ENCODE measurements around the gene DPP4. TPM values are rescaled to one million over a fixed set of nuclear protein-coding genes. Genes with fewer than 3 reads are reported as not detected.
A peak's percentile ranks its signal among the peaks of the same experiment; 100 is the strongest.
"Not testable (repeated sequence)": the region's sequence is repeated elsewhere in the genome, so short reads cannot be mapped to it uniquely, and the experiment has no call there.

Gene DPP4
- total RNA-seq, 4 donors from 2014 or later, result 3.2 to 6.4 (median 5.1) TPM

DNA sequence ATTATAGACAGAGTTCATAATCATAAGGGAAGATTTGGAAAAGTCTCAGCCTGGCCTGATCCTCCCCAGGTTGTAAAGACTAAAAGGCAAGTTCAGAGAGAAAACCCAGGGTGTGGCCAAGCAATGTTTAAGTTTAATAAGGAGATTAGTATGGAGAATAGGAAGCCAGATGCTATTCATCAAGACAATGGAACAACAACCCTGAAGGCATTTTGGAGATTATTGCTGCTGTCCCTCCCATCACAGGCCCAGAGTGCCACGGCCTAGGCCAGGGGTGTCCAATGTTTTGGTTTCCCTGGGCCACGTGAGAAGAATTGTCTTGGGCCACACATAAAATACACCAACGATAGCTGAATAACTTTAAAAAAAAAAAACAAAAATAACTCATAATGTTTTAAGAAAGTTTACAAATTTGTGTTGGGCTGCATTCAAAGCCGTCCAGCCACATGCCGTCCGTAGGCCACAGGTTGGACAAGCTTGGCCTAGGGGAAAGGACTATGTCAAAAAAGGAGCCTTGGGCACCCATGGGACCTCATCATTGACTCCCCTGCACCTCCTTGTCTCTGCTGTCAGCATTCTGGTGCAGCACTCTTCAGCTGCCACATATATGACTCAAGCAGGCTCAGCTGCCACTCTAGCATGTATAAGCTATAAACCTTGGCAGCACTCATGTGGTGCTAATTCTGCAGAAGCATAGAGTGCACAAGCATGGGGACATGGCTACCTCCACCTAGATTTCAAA lies 20.8 kb downstream of the DPP4 start:
- TF ChIP-seq POLR2A (IDR thresholded peaks at IDR 0.05) (no peak), CTCF (IDR thresholded peaks at IDR 0.05) (no peak)
- no peak overlapping the region for H3K4me3 ChIP-seq (ENCODE audit: low read depth, poor library complexity, severe bottlenecking)
- 80 to 85% methylated on average over 6 of the region's 6 CpGs for WGBS, 2 donors
- intact Hi-C loops (cut with DNase I; ENCODE audit: low total_unique reads), result no loop called here
- DNase-seq (ENCODE audit: low spot score in 2 of 2), result peak in 1 of 2 donors; percentile 64

DNA sequence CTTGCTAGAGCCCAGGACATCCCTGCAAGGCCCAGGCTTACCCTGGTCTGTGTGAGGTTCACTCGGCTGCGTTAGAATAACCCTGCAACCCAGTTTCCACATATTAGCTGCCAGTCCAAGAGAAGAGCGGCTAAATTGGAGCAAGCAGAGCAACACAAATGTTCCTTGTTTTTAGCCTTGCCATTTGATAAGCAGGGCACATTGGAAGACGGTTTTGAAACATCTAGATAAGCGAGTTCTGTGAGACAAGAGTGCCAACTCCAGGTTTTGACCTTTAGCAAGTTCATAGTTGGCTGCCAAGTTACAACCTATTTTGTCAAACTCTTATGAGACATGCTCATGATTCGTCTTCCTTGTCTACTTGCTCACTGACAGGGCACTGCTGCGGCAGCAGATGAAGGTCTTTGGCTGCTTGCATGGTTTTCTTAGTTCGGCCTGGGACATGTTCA lies 23.5 kb downstream of the DPP4 start:
- DNase-seq (ENCODE audit: low spot score in 2 of 2), result no peak
- 59 to 63% methylated on average over 8 of the region's 8 CpGs for WGBS, 2 donors
- no peak for TF ChIP-seq CTCF (IDR thresholded peaks at IDR 0.05)
- TF ChIP-seq POLR2A (IDR thresholded peaks at IDR 0.05), result no peak
- intact Hi-C loops (cut with DNase I; ENCODE audit: low total_unique reads), result no loop called here
- no peak overlapping the region for H3K4me3 ChIP-seq (ENCODE audit: low read depth, poor library complexity, severe bottlenecking)

DNA sequence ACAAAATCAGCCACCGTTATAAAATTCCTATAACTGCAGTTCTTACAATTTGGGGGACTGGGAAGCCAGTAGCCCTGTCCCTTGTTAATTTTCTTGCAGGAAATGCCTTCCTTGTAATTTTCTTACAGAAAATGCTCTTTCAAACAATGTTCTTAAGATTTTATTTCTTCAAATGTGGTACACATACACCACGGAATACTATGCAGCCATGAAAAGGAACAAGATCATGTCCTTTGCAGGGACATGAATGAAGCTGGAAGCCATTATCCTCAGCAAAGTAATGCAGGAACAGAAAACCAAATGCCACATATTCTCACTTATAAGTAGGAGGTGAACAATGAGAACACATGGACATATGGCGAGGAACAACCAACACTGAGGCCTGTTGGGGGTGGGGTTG lies 24.9 kb downstream of the DPP4 start:
- WGBS, 2 donors, result 95 to 98% methylated on average over 3 of the region's 3 CpGs
- intact Hi-C loops (cut with DNase I; ENCODE audit: low total_unique reads); H3K4me3 ChIP-seq (ENCODE audit: low read depth, poor library complexity, severe bottlenecking); DNase-seq (ENCODE audit: low spot score in 2 of 2): not testable (repeated sequence)

GRCh38 chr2:162044586-162044985 lies 29.4 kb downstream of the DPP4 start:
- WGBS, 2 donors, result 79 to 86% methylated on average over 4 of the region's 4 CpGs
- H3K4me3 ChIP-seq (ENCODE audit: low read depth, poor library complexity, severe bottlenecking), result no peak overlapping the region
- intact Hi-C loops (cut with DNase I; ENCODE audit: low total_unique reads), result no loop called here
- no peak for TF ChIP-seq CTCF (IDR thresholded peaks at IDR 0.05)
- no peak for TF ChIP-seq POLR2A (IDR thresholded peaks at IDR 0.05)
- DNase-seq (ENCODE audit: low spot score in 2 of 2), result no peak

- no peak for TF ChIP-seq CTCF (IDR thresholded peaks at IDR 0.05)
- TF ChIP-seq POLR2A (IDR thresholded peaks at IDR 0.05), result no peak
- intact Hi-C loops (cut with DNase I; ENCODE audit: low total_unique reads), result no loop called here
- 94 to 96% methylated on average over 8 of the region's 8 CpGs for WGBS, 2 donors
- no peak for DNase-seq (ENCODE audit: low spot score in 2 of 2)
- no peak overlapping the region for H3K4me3 ChIP-seq (ENCODE audit: low read depth, poor library complexity, severe bottlenecking)
Measured at GRCh38 chr2:162043132-162043531, 30.9 kb downstream of the DPP4 start.

GRCh38 chr2:162041485-162041884 lies 32.5 kb downstream of the DPP4 start:
- intact Hi-C loops (cut with DNase I; ENCODE audit: low total_unique reads), result no loop called here
- TF ChIP-seq CTCF (IDR thresholded peaks at IDR 0.05) (no peak), POLR2A (IDR thresholded peaks at IDR 0.05) (no peak)
- H3K4me3 ChIP-seq (ENCODE audit: low read depth, poor library complexity, severe bottlenecking), result no peak overlapping the region
- WGBS, 2 donors, result 24 to 34% methylated on average over 1 of the region's 1 CpG
- DNase-seq (ENCODE audit: low spot score in 2 of 2), result no peak
